ENCODE data around the gene TOX3. TPM values are rescaled to one million over a fixed set of nuclear protein-coding genes. Genes with fewer than 3 reads are reported as not detected.

Gene TOX3
- total RNA-seq, 1 donor: not detected

- TF ChIP-seq CTCF (IDR thresholded peaks at IDR 0.05; ENCODE audit: insufficient read depth, low read depth, low read length): no peak
- no peak for DNase-seq (ENCODE audit: low read depth)
- H3K4me3 ChIP-seq (ENCODE audit: low read depth, low read length): no peak overlapping the region
These were observed 17.7 kb downstream of the TOX3 start for GRCh38 chr16:52529226-52529625.

- no peak overlapping the region for H3K4me3 ChIP-seq (ENCODE audit: low read depth, low read length)
- DNase-seq (ENCODE audit: low read depth): no peak
- TF ChIP-seq CTCF (IDR thresholded peaks at IDR 0.05; ENCODE audit: insufficient read depth, low read depth, low read length): no peak
These were observed 18.4 kb downstream of the TOX3 start for GRCh38 chr16:52528393-52529065.

GRCh38 chr16:52526830-52527229 is 20.1 kb downstream of the TOX3 start:
- H3K4me3 ChIP-seq (ENCODE audit: low read depth, low read length): no peak overlapping the region
- no peak for TF ChIP-seq CTCF (IDR thresholded peaks at IDR 0.05; ENCODE audit: insufficient read depth, low read depth, low read length)
- DNase-seq (ENCODE audit: low read depth): no peak

GRCh38 chr16:52526116-52526828 is 20.7 kb downstream of the TOX3 start:
- no peak for TF ChIP-seq CTCF (IDR thresholded peaks at IDR 0.05; ENCODE audit: insufficient read depth, low read depth, low read length)
- no peak for DNase-seq (ENCODE audit: low read depth)
- H3K4me3 ChIP-seq (ENCODE audit: low read depth, low read length): no peak overlapping the region

GRCh38 chr16:52521570-52521969 is 25.4 kb downstream of the TOX3 start:
- no peak for TF ChIP-seq CTCF (IDR thresholded peaks at IDR 0.05; ENCODE audit: insufficient read depth, low read depth, low read length)
- H3K4me3 ChIP-seq (ENCODE audit: low read depth, low read length): no peak overlapping the region
- no peak for DNase-seq (ENCODE audit: low read depth)

GRCh38 chr16:52518884-52519283 is 28.1 kb downstream of the TOX3 start:
- no peak overlapping the region for H3K4me3 ChIP-seq (ENCODE audit: low read depth, low read length)
- no peak for DNase-seq (ENCODE audit: low read depth)
- no peak for TF ChIP-seq CTCF (IDR thresholded peaks at IDR 0.05; ENCODE audit: insufficient read depth, low read depth, low read length)

Data from fibroblast of villous mesenchyme (primary cell).